Breast epithelium (tissue), 3 donors: ENCODE results near the gene SCUBE3.

Experiments used
- POLR2A ChIP-seq: fragments of 450-650 bp; IDR thresholded peaks from one replicate; pipeline ENCODE4 v1.6.1; 2016; ENCODE audit warnings: antibody characterized with exemption, mild to moderate bottlenecking, moderate library complexity
- POLR2AphosphoS5 ChIP-seq, 3 donors: sonication (generic); formaldehyde crosslinking; IDR thresholded peaks; one replicate each; pipeline ENCODE4 v1.6.1; 2017; ENCODE audit warnings: antibody characterized with exemption in 3 of 3
- TF ChIP-seq, protein P1 (sequence below), 3 donors: fragments of 450-650 bp; IDR thresholded peaks; one replicate each; pipeline ENCODE4 v1.5.1; 2016 to 2017; ENCODE audit warnings: antibody characterized with exemption in 3 of 3, mild to moderate bottlenecking in 3 of 3, moderate library complexity in 3 of 3

DNA sequence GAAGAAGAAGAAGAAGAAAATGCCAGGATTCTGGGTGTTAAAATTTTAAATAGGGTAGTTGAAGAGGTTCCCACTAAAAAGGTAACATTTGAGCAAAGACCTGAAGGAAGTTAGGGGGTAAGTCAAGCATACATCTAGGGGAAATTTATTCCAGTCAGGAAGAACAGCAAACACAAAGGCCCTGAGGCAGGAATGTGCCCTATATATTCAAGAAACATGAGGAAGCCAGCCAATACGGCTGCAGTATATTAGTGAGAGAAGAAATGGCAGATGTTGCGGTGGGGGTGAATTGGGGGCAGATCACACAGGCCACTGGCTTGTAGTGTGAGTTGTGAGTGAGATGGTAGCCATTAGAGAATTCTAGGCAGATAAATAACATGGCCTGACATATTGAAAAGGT, 51.8 kb downstream of the SCUBE3 start:
- TF ChIP-seq POLR2AphosphoS5 (IDR thresholded peaks at IDR 0.05) (no peak), POLR2A (no peak)
- TF ChIP-seq, protein P1, sequence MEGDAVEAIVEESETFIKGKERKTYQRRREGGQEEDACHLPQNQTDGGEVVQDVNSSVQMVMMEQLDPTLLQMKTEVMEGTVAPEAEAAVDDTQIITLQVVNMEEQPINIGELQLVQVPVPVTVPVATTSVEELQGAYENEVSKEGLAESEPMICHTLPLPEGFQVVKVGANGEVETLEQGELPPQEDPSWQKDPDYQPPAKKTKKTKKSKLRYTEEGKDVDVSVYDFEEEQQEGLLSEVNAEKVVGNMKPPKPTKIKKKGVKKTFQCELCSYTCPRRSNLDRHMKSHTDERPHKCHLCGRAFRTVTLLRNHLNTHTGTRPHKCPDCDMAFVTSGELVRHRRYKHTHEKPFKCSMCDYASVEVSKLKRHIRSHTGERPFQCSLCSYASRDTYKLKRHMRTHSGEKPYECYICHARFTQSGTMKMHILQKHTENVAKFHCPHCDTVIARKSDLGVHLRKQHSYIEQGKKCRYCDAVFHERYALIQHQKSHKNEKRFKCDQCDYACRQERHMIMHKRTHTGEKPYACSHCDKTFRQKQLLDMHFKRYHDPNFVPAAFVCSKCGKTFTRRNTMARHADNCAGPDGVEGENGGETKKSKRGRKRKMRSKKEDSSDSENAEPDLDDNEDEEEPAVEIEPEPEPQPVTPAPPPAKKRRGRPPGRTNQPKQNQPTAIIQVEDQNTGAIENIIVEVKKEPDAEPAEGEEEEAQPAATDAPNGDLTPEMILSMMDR (IDR thresholded peaks at IDR 0.05), result no peak
